ENCODE results near the gene KRTAP12-1.

Gene KRTAP12-1

DNA sequence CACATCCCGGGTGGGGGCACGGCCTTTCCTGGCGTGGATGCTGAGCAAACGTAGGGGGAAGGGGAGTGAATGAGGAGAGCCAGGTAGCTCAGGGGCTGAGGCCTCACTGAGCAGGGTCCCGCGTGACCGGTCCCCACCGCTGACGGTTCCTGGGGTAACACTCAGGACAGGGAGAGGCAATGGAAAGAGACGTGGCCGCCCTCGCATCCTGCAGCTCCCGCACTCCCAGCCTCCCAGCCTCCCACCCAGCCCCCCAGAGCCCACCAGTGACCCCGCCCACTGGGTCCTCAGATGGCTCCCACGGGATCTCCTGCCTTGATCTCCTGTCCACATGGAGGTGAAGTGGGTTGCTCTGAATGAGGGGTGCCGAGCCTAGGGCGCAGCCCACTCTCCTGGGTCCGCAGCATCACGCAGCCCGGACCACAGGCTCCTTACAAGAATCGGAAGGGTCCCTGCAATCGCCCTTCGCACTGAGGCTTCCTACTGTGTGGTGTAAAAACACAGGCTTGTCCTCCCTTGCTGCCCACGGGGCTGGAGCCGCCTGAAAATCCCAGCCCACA lies 27.0 kb upstream of the KRTAP12-1 start:
- Histone ChIP-seq H3K4me2 (peak overlapping the region in 9 of 11 experiments; percentile 30 to 84 (median 48); a peak in 16 of 22 replicates), H3K27ac (no peak overlapping the region), H3K27me3 (peaks cover 89 to 100% (median 97%) of the 10 kb centered on the region in 11 experiments), H3K9me3 (replicated peaks in 1 of 11) (peaks cover 20 to 42% (median 22%) of the 10 kb centered on the region in 11 experiments), H3K4me3 (peak overlapping the region in 3 of 10 experiments; percentile 22 to 27 (median 22); a peak in 2 of 20 replicates), H3K36me3 (no peaks in the 10 kb centered on the region), H4K20me1 (peaks cover 0 to 46% (median 21%) of the 10 kb centered on the region in 11 experiments; a peak in 14 of 22 replicates), H3K4me1 (peaks cover 7 to 24% (median 19%) of the 10 kb centered on the region in 10 experiments; a peak in 16 of 20 replicates), H3K9ac (no peak overlapping the region)
- no peak for TF ChIP-seq Cebpa-rat (IDR thresholded peaks at IDR 0.05)

DNA sequence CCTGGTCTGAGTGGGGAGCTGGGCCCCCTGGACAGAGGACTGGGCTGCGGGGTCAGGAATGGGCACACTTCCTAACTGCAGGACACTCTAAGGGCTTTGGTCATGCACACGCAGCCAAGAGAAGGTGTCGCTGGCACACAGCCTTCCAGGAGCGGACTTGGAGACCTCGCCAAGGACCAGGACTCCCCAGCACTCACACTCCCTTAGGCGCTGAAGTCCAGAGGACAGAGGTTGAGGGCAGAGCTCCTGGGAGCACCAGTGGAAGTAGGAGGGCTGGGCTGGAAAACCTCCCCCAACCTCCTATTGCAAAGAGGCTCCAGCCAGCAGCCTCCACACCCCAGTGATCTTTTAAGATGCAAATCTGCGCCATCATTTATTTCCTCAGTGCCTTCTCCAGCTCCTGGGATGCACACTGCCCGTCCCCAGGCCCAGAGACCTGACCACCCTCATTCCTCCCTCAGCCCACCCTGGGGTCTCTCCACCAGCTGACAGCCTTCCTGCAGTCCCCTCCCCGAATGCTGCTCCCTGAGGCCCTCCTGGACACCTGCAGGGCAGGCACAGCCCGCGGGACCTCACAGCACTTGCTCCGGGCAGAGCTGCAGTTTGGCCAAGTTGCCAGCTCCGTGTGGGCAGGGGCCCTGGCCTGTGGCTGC lies 26.4 kb upstream of the KRTAP12-1 start:
- H3K27me3 ChIP-seq, result peaks cover 89 to 100% (median 97%) of the 10 kb centered on the region in 11 experiments
- no peaks in the 10 kb centered on the region for H3K36me3 ChIP-seq
- H3K9ac ChIP-seq, result no peak overlapping the region
- peaks cover 20 to 36% (median 22%) of the 10 kb centered on the region in 11 experiments for H3K9me3 ChIP-seq (replicated peaks in 1 of 11)
- H3K27ac ChIP-seq, result no peak overlapping the region
- H3K4me1 ChIP-seq, result peaks cover 7 to 24% (median 19%) of the 10 kb centered on the region in 10 experiments; a peak in 16 of 20 replicates
- no peak overlapping the region; a peak in 1 of 22 replicates for H3K4me2 ChIP-seq
- peaks cover 0 to 46% (median 21%) of the 10 kb centered on the region in 11 experiments; a peak in 14 of 22 replicates for H4K20me1 ChIP-seq
- TF ChIP-seq Cebpa-rat (IDR thresholded peaks at IDR 0.05), result no peak
- H3K4me3 ChIP-seq, result no peak overlapping the region

DNA sequence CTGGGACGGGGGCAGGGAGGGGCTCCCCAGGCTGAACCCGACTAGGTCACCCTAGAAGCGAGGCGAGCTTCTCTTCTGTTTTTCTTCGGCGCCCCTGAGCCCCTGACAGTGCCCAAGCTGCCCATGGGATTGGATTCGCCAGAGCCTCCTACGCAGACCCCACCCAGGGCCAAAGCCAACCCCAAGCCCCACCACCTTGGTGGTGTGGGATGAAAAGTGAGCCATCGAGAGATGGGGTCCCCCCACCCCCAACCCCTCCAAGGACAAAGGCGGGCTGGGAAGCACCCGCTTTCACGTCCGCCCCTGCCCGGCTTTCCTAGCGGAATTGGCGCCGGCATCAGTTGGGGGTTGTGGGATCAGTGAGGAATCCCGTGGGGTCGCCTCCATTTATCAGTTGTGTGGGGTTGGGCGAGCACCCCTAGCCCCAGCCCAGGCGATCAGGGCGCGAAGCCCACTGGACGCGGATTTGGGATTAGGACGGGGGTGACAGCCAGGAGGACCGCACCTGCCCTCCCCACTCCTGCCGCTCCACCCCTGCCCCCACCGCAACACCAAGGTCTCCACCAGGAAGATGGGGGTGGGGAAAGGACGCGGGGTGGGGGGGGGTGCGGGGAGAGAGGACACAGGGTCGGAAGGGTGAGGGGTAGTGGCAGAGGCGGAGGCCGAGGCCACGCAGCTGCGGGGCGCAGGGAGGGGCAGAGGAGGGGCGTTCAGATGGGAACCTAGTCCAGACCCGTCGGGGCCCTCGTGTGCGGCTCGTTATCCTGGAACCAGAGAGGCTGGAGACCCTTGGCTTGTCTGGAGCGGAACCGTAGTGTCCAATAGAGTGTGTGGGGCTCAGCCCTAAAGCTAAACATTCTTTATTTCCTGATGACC lies 25.0 kb upstream of the KRTAP12-1 start:
- Histone ChIP-seq H3K9me3 (replicated peaks in 1 of 11) (peaks cover 20 to 32% (median 22%) of the 10 kb centered on the region in 11 experiments), H3K4me2 (no peak overlapping the region), H3K27me3 (peaks cover 85 to 100% (median 97%) of the 10 kb centered on the region in 11 experiments), H3K27ac (no peak overlapping the region), H3K9ac (no peak overlapping the region), H3K4me3 (no peak overlapping the region), H4K20me1 (peaks cover 0 to 45% (median 20%) of the 10 kb centered on the region in 11 experiments; a peak in 15 of 22 replicates), H3K4me1 (peaks cover 7 to 17% (median 12%) of the 10 kb centered on the region in 10 experiments; a peak in 15 of 20 replicates), H3K36me3 (no peaks in the 10 kb centered on the region)
- TF ChIP-seq Cebpa-rat (IDR thresholded peaks at IDR 0.05), result no peak

DNA sequence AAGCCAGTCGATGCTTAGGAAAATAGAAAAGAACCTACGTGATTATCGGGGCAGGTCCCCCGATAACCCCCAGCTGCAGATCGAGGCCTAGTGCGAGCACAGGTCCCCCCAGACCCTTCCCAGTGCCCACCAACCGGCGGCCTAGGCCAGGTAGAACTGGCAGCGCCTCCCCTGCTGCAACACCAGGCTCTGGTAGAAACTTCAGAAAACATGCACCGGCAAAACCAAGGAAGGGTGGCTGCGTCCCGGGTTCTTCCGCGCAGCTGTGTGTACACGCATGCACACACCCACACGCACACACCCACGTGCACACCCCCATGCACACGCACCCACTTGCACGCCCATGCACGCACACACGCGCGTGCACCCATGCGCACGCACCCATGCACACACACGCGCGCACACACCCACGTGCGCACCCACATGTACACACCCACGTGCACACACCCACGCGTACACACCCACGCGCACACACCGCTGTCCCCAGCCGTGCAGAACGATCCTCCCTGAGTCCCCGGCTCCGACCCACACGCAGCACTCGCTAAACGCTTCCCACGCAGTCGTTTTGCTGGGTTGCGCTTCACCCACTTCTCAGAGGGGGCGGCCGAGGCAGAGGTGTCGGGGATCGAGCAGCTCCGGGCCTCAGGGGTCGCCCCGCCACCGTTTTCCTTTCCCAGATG lies 24.2 kb upstream of the KRTAP12-1 start:
- Histone ChIP-seq H3K4me2 (no peak overlapping the region), H3K4me1 (peaks cover 7 to 17% (median 12%) of the 10 kb centered on the region in 10 experiments; a peak in 16 of 20 replicates), H4K20me1 (peaks cover 0 to 39% (median 14%) of the 10 kb centered on the region in 11 experiments; a peak in 15 of 22 replicates), H3K9me3 (replicated peaks in 1 of 11) (peaks cover 20 to 32% (median 22%) of the 10 kb centered on the region in 11 experiments), H3K36me3 (no peaks in the 10 kb centered on the region), H3K27ac (no peak overlapping the region), H3K27me3 (peaks cover 84 to 100% (median 97%) of the 10 kb centered on the region in 11 experiments), H3K4me3 (peak overlapping the region in 1 of 10 experiments; percentile 40; a peak in 1 of 20 replicates), H3K9ac (no peak overlapping the region)
- no peak for TF ChIP-seq Cebpa-rat (IDR thresholded peaks at IDR 0.05)

DNA sequence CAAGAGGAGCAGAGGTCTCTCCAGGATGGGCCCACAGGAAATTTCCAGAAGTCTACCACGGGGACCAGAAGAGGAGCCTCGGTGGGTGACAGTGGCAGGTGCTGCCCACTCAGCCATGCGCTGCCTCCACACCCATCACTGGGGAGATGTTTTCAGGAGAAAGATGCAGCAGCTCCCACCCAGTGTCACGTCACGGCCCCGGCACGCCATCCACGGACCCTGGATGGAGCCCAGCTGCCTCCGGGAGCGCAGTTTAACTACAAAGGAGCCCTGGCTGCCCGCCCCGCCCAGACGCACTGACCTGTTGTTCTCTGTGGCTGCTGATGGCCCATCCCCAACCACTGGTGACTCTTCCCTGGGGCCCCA lies 22.7 kb upstream of the KRTAP12-1 start:
- Histone ChIP-seq H3K4me1 (peaks cover 16 to 25% (median 20%) of the 10 kb centered on the region in 10 experiments; a peak in 18 of 20 replicates), H3K36me3 (no peaks in the 10 kb centered on the region), H3K27ac (no peak overlapping the region), H3K27me3 (peaks cover 74 to 100% (median 93%) of the 10 kb centered on the region in 11 experiments), H3K4me3 (no peak overlapping the region), H3K9me3 (replicated peaks in 1 of 11) (peaks cover 20 to 32% (median 22%) of the 10 kb centered on the region in 11 experiments), H3K9ac (no peak overlapping the region), H3K4me2 (no peak overlapping the region), H4K20me1 (peaks cover 0 to 34% (median 8%) of the 10 kb centered on the region in 11 experiments; a peak in 12 of 22 replicates)
- TF ChIP-seq Cebpa-rat (IDR thresholded peaks at IDR 0.05), result no peak

DNA sequence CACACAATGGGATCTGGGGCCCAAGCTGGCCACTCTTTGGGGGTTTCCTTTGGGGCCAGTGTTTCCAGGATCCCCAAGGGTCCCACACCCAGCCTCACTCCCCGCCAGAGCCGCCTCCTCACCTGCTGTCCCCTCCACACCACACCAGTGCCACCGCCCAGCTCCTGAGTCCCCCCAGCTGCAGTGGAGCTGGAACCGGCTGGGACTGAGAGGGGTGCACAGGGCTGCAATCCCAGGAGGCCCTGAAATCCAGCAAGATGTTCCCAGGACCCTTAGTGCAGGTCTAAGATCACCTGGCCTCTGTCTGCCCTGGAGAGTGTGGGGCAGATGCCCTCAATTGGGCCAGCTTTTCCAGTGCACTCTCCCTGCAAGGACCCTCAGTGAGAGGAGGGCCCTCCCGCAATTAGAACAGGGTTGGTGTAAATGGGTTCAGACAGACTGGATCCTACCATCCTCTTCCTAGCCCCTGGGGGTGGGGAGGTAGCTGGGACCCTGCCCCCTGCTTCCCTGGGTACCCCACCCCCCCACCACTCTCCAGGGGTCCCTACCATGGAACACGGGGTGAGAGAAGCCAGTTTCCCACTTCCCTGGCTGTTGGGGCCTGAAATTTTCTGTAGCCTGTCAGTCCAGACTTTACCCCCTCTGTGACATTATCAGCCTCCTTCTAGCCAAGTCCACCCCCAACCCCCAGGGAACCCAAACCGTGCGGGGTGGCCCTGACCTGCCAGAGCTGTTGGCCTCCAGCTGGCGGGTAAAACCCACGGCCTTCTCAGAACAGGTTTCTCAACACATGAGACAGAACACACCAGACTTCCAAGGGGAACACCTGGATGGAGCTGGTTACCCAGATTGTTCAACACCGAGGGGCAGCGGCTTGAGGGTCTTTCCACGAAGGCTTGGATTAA lies 22.0 kb upstream of the KRTAP12-1 start:
- peaks cover 68 to 99% (median 92%) of the 10 kb centered on the region in 11 experiments for H3K27me3 ChIP-seq
- peaks cover 20 to 32% (median 22%) of the 10 kb centered on the region in 11 experiments for H3K9me3 ChIP-seq (replicated peaks in 1 of 11)
- peaks cover 10 to 23% (median 15%) of the 10 kb centered on the region in 10 experiments; a peak in 18 of 20 replicates for H3K4me1 ChIP-seq
- H3K4me2 ChIP-seq, result no peak overlapping the region
- peaks cover 0 to 32% (median 2%) of the 10 kb centered on the region in 11 experiments; a peak in 9 of 22 replicates for H4K20me1 ChIP-seq
- no peak for TF ChIP-seq Cebpa-rat (IDR thresholded peaks at IDR 0.05)
- no peak overlapping the region for H3K9ac ChIP-seq
- H3K36me3 ChIP-seq, result no peaks in the 10 kb centered on the region
- no peak overlapping the region for H3K27ac ChIP-seq
- H3K4me3 ChIP-seq, result no peak overlapping the region

DNA sequence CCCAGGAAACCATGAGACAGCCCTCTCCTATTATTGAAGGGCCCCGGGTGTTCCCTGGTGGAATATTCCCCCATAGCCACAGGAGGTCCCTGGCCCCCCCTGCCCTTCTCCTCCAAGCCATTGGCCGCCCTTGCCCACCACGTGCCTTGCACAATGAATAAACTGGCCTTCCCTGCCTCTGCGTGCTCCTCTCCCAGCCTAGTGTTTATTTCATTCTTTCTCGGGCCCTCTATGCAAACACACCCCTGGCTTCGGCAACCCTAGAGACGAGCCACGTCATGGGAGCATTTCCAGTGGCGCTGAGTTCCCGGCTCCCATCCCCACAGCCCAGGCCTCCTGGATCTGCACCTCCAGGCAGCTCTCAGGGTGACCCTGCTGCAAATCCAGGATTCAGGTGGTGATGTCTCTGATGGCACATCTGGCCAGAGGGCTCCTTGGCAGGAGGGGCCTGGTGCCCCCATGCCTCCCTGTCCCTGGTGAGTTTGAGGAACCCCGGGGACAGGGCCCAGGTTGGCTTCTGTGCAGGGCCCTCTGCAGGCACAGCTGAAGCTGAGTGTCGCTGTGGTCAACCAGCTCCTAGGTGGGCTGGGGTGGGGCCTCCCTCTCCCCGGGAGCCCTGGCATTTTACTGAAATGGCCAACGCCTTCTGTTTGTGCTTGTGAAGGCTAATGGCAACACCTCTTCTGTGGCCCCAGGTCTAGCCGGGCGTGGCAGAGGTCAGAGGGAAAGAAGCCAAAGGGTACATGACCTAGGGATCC lies 21.2 kb upstream of the KRTAP12-1 start:
- H3K9me3 ChIP-seq (replicated peaks in 1 of 11), result peaks cover 20 to 32% (median 22%) of the 10 kb centered on the region in 11 experiments
- H3K4me2 ChIP-seq, result no peak overlapping the region
- no peaks in the 10 kb centered on the region for H3K36me3 ChIP-seq
- H3K9ac ChIP-seq, result no peak overlapping the region
- H3K27ac ChIP-seq, result no peak overlapping the region
- H4K20me1 ChIP-seq, result peaks cover 0 to 25% (median 0%) of the 10 kb centered on the region in 11 experiments; a peak in 6 of 22 replicates
- no peak for TF ChIP-seq Cebpa-rat (IDR thresholded peaks at IDR 0.05)
- H3K27me3 ChIP-seq, result peaks cover 67 to 99% (median 92%) of the 10 kb centered on the region in 11 experiments
- no peak overlapping the region for H3K4me3 ChIP-seq
- H3K4me1 ChIP-seq, result peaks cover 4 to 23% (median 13%) of the 10 kb centered on the region in 10 experiments; a peak in 18 of 20 replicates
